Stromal cell of bone marrow (primary cell): ENCODE results near the gene TMEM236.

Experiments
- DNase-seq: peaks from one replicate; pipeline ENCODE4 v3.0.0-alpha.2; 2012; ENCODE audit warnings: low read depth

The TMEM236 gene

DNA sequence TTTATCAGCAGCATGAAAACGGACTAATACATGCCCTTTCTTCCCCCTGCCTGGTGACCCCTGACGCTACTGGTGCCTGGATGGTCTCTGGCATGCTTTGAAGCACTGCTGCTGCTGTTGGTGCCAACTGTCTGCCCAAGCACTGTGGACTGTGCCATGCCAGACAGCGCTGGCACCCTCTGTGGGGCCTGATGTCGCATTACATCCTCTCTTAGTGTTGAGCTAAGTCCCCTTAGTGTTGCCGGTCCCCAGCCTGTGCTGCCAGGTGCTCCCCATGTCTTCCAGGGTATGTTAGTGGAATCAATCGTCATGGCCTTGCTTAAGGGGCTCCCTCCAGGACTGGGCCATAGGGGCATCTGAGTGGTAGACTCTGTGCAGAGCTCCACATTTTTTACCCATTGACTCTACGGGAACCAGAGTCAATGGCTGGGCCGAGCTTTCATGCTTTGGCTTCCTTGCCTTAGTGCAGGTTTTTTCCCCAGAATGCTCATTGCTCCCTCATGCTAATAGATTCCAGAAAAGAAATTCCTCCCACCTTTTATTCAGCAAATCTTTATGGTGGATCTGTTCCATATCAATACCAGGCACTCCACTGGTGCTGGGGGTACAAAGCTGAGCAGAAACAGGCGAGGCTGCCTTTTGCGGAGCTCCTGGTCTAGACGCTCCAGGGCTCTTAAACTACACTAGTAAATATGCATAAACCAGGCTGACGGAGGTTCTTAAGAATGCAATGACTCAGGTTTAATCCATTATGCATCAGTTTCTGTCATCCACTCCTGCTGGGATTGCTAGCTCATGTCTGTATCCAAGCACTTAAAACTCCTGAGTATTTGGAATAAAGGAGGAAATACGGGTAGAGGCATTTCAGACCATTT, 35.3 kb downstream of the TMEM236 start:
- DNase-seq, result peak; percentile 89

DNA sequence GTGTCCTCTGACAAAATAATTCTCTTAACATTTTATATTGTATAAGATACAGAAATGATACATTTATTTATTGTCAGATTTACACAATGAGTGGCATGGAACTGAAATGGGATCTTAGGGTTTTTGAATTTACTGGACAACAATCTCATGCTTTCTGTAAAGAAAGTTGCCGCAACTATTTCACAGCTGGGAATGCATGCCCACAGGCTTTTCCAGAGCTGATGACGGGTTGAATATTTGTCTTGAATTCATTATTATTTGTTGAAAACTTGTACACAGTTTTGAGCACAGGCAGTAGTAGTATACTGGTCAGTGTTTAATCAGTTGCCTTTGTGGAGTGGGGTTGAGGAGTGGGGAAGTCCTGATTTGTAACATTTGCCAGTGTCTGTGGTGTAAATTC, 36.6 kb downstream of the TMEM236 start:
- DNase-seq, result no peak

DNA sequence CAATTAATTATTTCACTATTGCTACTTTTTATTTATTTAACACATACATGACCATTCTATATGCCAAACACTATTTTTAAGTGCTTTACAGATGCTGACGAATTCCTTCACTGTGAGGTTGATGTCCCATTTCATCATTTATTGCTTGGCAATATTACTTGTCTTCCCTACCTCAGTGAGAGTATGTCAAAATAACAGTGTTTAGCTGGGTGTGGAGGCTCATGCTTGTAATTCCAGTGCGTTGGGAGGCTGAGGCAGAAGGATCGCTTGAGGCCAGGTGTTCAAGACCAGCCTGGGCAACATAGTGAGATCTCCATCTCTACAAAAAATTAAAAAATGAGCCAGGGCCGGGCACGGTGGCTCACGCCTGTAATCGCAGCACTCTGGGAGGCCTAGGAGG, 37.4 kb downstream of the TMEM236 start:
- DNase-seq, result no peak

DNA sequence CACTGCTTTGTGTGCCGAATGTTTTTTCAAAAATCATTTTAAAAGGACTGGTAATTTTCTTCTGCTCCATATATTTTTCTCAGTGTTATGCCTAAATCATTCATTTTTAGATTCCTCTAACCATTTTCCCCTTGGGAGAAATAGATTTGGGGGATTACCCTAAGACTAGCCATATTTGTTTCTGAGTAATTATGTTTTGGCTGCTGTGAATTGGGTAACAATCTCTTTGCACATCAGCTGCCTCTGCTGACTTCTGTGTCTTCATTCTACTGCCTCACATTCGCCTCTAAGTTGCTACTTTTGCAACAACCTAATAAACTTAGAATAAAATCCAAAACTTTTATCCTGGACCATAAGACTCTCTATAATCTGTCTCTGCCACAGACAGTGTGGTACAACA, 38.6 kb downstream of the TMEM236 start:
- DNase-seq, result no peak

DNA sequence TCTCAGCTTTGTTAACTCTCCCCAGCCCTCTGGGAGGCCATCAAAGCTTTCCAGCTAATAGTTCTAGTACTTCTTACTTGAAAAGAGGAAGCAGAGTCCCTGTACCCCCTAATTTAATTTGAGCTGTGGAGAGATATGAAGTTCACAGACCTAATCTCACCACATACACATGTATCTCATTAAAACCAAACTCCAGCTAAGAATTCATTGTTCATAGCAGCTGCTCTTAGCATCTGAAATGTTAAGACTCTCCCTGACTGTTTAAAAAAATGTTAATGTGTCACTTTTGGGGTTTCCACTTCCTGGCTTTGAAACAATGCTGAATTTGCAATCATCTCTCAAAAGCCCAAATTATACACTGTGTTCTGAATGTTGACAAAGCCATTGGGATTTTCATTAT, 41.0 kb downstream of the TMEM236 start:
- DNase-seq, result no peak

DNA sequence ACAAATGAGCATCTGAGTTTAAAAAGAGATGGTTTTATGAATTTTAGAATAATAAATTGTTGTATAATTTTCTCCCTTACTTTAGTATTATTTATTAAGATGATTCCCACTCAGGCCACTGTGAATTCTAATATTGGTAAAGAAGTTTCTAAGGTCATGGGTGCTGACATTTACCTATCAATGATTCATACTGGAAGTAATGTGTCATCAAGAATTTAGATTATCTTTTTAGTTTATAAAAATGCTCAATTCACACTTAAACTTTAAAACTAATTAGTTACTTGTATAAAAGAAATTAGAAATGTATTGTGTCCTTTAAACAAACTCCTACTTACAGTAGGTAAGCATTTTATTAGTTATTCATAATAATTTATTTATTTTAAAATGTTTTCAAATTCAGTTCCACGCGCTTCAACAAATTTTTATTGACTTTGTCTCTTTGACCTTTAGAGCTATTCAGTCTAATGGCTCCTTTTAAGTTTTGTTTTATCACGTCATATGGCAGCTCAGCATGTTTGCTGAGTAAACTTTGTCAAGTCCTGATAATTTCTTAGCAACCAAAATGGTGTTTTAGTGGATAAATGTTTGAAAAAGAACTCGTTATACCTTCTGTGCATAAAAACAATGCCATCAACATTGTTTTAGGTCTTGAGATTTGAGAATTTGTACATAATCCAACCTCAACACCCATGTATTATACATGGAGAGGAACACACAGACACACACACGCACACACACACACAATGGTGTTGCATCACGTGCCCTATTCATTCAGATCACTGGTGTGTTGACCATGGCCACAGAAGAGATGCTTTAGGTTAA, 42.0 kb downstream of the TMEM236 start:
- no peak for DNase-seq

DNA sequence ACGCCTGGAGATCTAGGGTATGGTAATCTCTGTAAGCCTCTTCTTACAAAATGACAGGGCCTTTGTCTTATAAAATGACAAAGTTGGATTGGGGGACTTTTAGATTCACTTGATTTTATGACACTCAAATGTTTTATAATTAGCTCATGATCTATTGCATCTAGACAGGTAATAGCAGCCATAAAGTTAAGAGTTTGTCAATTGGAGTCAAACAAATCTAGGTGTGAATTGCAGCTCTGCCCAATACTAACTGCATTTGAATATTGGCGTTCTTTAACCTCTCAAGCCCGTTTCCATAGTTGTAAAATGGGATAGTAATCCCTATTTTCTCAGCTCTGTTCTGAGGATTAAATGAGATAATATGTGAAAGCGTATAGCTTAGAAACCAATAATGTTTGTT, 43.1 kb downstream of the TMEM236 start:
- DNase-seq, result no peak

DNA sequence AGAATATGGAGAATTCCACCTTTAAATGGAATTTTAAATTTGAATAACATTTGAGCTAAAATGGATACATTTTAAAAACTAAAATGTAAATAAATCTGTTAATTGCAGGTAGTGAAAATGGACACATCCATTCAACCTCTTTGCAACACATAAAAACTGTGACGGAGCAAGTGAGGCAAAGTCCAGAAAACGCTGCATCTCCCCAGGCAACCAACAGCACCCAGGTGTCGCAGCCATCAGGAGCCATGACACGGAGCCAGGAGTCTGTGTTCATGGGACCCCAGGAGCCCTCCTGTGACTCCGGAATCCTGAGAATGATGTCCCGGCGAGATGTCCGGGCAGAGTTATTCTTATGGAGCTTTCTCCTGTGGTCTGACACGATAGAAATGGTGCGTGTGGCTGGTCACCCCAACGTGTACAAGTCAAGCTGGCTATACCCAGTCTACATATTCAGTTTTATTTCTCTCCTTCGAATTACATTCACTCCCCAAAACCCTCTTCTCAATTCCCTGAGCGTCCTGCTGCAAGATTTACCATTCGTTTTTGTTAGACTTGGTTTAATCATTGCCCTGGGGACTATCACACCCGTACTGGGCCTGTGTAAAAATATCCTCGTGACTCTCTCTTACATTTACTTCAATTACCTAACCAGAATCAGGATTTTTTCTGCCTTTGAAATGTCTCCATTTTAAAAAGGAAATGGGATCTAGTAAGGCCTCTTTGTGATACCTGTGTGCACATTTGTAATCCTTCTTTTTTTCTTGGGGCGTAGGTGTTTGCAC, 44.0 kb downstream of the TMEM236 start:
- no peak for DNase-seq

DNA sequence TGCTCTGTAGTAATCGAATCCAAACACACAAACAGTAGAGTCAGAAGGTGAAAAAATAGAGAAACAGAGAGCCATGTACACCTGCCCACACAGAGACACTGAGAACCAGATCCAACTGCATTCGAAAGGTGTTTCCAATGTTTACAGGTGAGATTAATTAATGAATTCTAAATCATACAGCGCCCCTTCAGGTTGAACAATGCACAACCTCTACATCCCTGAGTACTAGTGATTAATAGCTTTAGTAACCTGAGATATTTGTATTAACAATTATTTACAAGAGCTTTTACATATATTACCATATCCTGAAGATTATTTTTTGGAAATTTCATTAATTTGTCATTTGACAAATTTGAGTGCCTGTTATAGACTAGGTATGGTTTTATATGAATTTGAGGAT, 49.5 kb downstream of the TMEM236 start:
- DNase-seq, result no peak

DNA sequence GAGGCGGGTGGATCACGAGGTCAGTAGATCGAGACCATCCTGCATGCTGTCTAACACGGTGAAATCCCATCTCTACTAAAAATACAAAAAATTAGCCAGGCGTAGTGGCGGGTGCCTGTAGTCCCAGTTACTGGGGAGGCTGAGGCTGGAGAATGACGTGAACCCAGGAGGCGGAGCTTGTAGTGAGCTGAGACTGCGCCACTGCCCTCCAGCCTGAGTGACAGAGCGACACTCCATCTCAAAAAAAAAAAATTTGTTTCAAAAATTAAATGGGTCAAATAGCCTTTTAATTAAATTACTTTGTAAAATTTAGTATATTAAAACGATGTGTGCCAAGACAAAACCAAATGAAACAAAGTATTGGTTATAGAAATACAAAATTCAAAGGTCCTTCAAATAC, 50.3 kb downstream of the TMEM236 start:
- DNase-seq, result no peak

DNA sequence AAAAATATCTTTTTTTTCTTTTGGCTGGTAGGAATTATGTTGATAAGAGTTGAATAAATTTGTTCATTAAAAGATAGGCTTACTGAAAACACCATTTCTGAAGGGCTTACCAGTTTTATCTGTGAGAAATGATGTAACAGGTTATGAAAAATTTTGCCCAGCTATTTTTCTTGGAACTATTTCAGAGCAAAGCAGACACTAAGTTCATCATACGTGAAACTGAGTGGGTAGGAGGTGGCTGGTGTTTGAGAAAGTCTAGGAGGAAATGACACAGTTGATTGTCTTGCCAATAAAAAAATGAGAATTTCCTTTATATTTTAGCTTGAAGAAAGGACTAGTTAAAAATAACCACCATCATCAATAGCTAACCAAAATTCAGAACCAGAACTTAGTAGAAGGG, 51.0 kb downstream of the TMEM236 start:
- no peak for DNase-seq

DNA sequence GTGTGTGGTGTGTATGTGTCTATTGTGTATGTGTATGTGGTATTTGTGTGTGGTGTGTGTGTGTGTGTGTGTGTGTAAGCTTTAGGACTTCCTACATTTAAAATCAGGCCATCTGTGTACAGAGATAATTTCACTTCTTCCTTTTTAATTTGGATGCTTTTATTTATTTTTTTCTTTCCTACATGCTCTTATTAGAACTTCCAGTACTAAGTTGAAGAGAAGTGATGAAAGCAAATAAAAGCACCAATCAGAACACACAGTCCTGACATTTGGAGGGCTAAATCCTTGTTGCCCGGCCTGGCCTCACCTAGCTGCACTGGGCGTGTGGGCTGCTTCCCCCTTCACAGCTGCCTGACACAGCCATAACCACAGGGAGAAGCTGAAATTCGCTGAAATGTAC, 53.3 kb downstream of the TMEM236 start:
- no peak for DNase-seq

DNA sequence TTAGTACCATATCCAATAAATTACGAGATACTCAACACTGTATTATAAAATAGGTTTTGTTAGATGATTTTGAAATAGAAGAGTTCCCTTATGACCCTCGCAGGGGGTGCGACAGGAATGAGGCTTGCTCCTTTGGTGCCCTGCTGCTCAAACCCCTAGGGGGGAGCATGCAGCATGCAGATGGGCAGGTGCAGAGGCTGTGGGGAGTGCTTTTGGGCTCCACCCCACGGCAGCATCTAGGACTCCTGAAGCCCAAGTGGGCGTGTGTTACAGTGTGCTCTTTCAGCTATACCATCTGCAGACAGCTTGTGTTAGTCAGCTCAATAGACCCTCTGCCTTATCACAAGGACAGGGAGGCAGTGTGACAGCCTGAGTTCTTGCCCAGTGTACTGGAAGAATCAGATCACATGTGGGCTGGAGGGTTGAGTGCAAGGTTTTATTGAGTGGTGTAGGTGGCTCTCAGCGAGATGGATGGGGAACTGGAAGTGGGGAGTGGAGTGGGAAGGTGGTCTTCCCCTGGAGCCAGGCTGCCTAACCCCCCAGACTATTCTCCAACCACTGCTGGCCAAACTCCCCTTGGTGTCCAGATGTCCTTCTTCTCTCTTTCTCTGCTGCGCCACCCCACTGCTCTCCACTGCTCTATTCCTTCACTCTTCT, 54.0 kb downstream of the TMEM236 start:
- DNase-seq, result no peak

DNA sequence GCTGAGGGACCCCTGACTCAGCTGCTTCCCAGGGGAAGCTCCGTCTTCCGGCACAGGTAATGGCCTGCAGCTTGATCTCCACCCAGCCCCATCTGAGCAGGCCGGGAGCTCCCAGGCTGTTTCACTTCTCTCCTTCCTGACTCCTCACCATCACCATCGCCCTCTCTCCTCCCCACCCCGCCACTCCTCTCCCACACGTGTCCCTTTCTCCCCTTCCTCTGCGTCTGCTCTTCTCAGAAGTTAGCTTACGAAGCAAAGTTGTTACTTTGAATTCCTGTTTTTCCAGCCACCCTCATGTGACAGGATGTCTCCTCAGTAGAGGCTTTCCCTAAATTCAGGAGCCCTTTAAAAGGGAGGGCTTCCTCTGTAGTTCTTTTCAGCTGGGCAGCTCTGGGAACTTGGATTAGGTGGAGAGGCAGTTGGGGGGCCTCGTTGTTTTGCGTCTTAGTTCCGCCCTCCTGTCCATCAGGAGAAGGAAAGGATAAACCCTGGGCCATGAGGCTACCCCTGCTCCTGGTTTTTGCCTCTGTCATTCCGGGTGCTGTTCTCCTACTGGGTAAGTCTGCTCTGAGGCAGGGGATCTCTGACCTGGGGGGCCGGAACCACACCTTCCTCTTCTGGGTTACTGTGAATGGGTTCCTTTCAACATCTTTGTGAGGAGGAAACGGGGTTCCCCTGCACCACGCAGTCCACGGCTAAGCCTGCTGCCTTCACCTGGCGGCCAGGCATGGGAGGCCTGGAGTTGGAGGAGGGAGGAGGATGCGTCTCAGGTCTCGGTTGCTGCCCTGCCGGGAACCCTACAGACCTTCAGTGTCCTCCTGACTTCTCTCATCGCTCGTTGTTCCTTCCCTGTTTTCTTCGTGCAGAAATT, 57.2 kb downstream of the TMEM236 start, which contains the start of gene MRC1:
Gene MRC1, plus strand, starts transcription at position 378 of the 871 bp plus-strand sequence. Its CDS starts 118 bp downstream, at position 496.
- no peak for DNase-seq

DNA sequence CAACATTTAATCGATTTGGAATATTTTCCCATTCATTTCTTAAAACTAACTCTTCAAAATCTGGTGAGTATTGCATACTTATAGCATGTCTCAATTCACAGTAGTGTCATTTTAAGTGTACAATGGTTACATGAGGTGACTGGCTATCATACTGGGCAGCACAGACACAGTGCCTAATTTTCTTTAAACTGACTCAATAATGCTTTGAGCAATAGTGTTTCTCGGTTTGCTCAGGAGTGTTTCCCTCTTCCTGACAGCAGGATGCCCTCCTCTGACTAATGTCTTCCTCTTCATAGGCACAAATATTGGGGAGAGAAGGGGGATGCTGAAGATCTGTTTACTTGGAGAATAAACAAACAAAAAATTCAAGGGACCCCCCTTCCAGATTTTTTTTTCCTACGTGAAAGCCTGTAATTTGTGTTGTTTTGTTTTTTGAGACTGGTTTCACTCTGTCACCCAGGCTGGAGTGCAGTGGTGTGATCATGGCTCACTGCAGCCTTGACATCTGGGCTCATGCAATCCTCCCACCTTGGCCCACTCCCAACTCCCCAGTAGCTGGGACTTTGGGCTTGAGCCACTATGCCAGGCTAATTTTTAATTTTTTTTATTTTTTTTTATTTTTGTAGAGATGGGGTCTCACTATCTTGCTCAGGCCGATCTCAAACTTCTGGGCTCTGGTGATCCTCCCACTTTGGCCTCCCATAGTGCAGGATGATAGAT, 59.3 kb downstream of the TMEM236 start:
- DNase-seq, result no peak

DNA sequence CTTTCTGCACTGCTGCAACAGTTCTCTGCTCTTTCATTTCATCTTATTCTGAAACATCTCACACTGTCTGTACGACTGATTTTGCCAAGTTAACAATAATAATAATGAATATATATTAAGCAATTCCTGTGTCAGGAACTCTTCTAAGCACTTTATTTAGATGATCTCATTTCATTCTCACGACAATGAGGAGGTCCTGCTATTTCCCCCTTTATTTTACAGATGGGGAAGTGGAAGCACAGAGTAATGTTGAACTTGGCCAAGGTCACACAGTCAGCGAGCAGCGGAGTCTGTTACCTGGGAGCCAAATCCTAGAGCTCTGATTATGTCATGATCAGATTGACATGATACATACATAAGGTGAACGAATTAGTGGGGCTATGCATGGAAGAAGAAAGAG, 63.0 kb downstream of the TMEM236 start:
- no peak for DNase-seq

DNA sequence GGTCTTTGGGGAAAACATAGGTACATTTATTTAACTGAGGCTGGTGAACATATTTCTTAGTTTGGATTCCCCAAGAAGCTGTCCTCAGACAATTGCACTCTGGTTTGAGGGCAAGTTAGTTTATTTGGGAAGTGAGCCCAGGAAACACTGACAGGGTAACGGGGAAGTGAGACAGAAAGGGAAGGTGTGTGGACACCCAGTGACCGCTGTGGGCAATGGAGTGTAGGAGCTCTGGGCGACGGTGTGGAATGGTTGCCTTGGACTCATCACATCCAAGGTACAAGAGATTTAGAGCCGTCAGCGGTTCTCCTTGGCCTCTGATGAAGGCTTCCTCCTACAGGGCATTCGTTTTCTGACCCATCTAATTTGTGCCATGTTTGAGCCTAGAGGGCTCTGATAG, 64.2 kb downstream of the TMEM236 start:
- DNase-seq, result no peak

DNA sequence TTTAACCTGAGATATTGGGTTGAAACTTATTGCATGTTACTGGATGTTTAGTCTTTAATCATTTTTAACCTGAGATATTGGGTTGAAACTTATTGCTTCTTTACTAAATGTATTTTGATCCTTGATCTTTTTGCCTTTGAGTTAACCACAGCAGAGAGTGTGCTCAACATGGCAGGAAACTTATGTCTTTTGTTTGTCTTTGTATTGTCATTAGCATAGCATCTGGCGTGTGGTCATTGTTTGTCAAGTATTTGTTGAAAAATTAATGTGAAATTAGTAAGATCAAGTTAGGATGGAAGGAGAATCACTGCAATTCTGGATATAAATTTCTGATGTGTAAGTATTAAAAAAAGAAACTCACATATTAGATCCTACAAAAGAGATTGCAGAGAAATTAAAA, 65.3 kb downstream of the TMEM236 start:
- DNase-seq, result no peak

DNA sequence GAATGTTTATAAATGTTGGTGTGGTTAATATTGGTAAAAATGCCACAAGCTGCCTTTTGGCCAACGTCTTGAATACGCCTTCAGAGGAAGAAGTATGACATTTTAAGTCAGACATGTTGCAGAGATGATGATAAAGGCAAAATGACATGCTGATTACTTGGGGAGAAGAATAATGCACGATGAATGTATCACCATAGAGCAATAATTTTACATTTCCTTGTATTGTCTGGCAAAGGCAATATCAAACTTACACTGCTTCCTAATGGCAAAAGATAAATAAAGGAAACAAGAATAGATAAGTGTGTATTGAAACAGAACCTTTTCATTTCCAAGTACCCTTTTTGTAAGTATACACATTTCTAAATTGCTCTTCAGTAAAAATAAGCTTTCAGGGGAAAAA, 65.8 kb downstream of the TMEM236 start:
- no peak for DNase-seq

DNA sequence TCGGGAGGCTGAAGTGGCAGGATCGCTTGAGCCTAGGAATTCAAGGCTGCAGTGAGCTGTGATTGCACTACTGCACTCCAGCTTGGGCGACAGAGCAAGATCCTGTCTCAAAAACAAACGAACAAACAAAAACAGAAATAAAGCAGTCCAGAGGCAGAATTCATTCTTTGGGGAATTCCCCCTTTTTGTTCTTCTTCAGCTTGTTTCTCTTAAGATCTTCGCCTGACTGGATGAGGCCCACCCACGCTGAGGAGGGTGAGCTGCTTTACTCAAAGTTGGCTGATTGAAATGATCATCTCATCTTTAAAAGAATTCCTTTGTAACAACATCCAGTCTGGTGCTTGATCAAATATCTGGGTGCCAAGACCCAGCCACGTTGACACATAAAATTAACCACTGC, 67.8 kb downstream of the TMEM236 start:
- no peak for DNase-seq
